PC-9 (cell line): ENCODE measurements around the gene GRIK3. TPM values are rescaled to one million over a fixed set of nuclear protein-coding genes. Genes with fewer than 3 reads are reported as not detected.

Experiments
- BruUV-seq: library from RNA; stranded (reverse); fragments of 400-500 nt; replicated peaks from 2 replicates; lab custom pipeline; 2021; lab: Mats Ljungman, UMichigan
- CTCF ChIA-PET: fragments of 300-600 bp; sonication (Branson Sonifier 250); formaldehyde crosslinking; loops from one replicate; lab custom pipeline; 2022; ENCODE audit warnings: antibody characterized with exemption; lab: Charles Lee
- POLR2A ChIA-PET: fragments of 300-600 bp; sonication (Branson Sonifier 250); formaldehyde crosslinking; loops from one replicate; lab custom pipeline; 2022; ENCODE audit warnings: antibody characterized with exemption; ENCODE audit not compliant: unreplicated experiment; lab: Charles Lee
- DNase-seq, 2 experiments: peaks; one replicate each; pipeline versions ENCODE4 v3.0.0 to v3.0.0-alpha.2; 2015 to 2022; ENCODE audit warnings: mixed read lengths in 1 of 2
- H2AFZ ChIP-seq: fragments of 200-600 bp; sonication (generic); 2 replicates; pipeline ENCODE4 v1.8.1; 2017; ENCODE audit warnings: antibody characterized with exemption
- H3F3A ChIP-seq: fragments of 200-600 bp; sonication (generic); 2 replicates; pipeline ENCODE4 v1.8.1; 2017; ENCODE audit warnings: antibody characterized with exemption, mild to moderate bottlenecking, low read depth; ENCODE audit not compliant: insufficient read depth
- H3K27ac ChIP-seq: fragments of 200-600 bp; sonication (generic); 2 replicates; pipeline ENCODE4 v1.6.1; 2016; ENCODE audit warnings: mixed run types
- H3K27me3 ChIP-seq: fragments of 200-600 bp; sonication (generic); 2 replicates; pipeline ENCODE4 v1.6.1; 2016; ENCODE audit warnings: low read depth, mixed run types; ENCODE audit not compliant: insufficient read depth
- H3K36me3 ChIP-seq: fragments of 200-600 bp; sonication (generic); 2 replicates; pipeline ENCODE4 v1.6.1; 2016; ENCODE audit warnings: low read depth, mixed run types
- H3K4me1 ChIP-seq: fragments of 200-600 bp; sonication (generic); replicated peaks from 2 replicates; pipeline ENCODE4 v1.6.1; 2016; ENCODE audit warnings: mixed run types; ENCODE audit not compliant: insufficient read depth
- H3K4me2 ChIP-seq: fragments of 200-600 bp; sonication (generic); 2 replicates; pipeline ENCODE4 v1.6.1; 2017; ENCODE audit warnings: mixed run types
- H3K4me3 ChIP-seq: fragments of 200-600 bp; sonication (generic); 2 replicates; pipeline ENCODE4 v1.6.1; 2016; ENCODE audit warnings: mixed run types
- H3K79me2 ChIP-seq: fragments of 200-600 bp; sonication (generic); 2 replicates; pipeline ENCODE4 v1.6.1; 2017; ENCODE audit warnings: low read depth, mixed run types
- H3K9me2 ChIP-seq: fragments of 200-600 bp; sonication (generic); 2 replicates; pipeline ENCODE4 v1.8.1; 2017; ENCODE audit warnings: mild to moderate bottlenecking; ENCODE audit not compliant: insufficient read depth
- H3K9me3 ChIP-seq: fragments of 200-600 bp; sonication (generic); 2 replicates; pipeline ENCODE4 v1.8.1; 2016; ENCODE audit warnings: low read depth; ENCODE audit not compliant: insufficient read depth
- H4K20me1 ChIP-seq: fragments of 200-600 bp; sonication (generic); 2 replicates; pipeline ENCODE4 v1.8.1; 2017; ENCODE audit not compliant: insufficient read depth
- EZH2 ChIP-seq: fragments of 200-600 bp; sonication (generic); IDR thresholded peaks from 2 replicates; pipeline ENCODE4 v1.8.0; 2017; ENCODE audit warnings: antibody characterized with exemption, low read depth
- intact Hi-C: fragments of 100-400 bp; cut with micrococcal nuclease; formaldehyde crosslinking; loops from one replicate; pipeline ENCODE4 v1.10.0; 2022; ENCODE audit not compliant: unreplicated experiment
- total RNA-seq: library from RNA; stranded (reverse); gene quantifications from 2 replicates; pipeline ENCODE4 v1.2.3, GENCODE V29; 2021
- TF ChIP-seq, protein P1 (sequence below): fragments of 200-600 bp; sonication (generic); conservative IDR thresholded peaks from 2 replicates; pipeline ENCODE4 v1.6.1; 2017; ENCODE audit warnings: mixed run types, antibody characterized with exemption, mild to moderate bottlenecking, moderate library complexity

GRIK3 gene
- total RNA-seq, 1 experiment from 2014 or later, result not detected

DNA sequence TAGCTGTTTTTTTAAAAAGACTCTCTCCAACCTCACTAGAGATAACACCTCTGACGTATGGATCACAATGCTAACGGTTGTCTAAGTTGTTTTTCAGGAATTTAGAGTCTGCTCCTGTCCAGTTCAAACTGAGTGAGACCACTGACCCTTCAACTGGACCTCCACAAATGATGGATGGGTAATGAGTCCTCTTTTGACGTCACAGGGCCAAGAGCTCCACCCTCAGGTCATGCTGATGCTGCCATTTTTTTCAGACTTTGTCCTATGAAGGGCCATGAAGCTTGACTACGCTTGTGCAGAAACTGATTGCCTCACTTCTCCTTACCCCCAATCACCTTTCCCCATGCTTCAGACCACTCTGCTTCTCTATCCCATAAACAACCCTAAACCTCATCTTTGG lies 16.6 kb downstream of the GRIK3 start:
- no peak overlapping the region for H3K4me3 ChIP-seq
- no peaks in the 10 kb centered on the region for H3F3A ChIP-seq
- CTCF ChIA-PET, result no interaction called here
- H3K79me2 ChIP-seq, result no peaks in the 10 kb centered on the region
- no peaks in the 10 kb centered on the region for H3K9me2 ChIP-seq
- no peaks in the 10 kb centered on the region for H3K36me3 ChIP-seq
- H3K27ac ChIP-seq, result no peak overlapping the region
- intact Hi-C loops, result no loop called here
- no peak overlapping the region for H2AFZ ChIP-seq
- H3K9me3 ChIP-seq, result no peaks in the 10 kb centered on the region
- no peak for TF ChIP-seq EZH2
- TF ChIP-seq, protein P1, sequence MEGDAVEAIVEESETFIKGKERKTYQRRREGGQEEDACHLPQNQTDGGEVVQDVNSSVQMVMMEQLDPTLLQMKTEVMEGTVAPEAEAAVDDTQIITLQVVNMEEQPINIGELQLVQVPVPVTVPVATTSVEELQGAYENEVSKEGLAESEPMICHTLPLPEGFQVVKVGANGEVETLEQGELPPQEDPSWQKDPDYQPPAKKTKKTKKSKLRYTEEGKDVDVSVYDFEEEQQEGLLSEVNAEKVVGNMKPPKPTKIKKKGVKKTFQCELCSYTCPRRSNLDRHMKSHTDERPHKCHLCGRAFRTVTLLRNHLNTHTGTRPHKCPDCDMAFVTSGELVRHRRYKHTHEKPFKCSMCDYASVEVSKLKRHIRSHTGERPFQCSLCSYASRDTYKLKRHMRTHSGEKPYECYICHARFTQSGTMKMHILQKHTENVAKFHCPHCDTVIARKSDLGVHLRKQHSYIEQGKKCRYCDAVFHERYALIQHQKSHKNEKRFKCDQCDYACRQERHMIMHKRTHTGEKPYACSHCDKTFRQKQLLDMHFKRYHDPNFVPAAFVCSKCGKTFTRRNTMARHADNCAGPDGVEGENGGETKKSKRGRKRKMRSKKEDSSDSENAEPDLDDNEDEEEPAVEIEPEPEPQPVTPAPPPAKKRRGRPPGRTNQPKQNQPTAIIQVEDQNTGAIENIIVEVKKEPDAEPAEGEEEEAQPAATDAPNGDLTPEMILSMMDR, result no peak
- H4K20me1 ChIP-seq, result no peaks in the 10 kb centered on the region
- POLR2A ChIA-PET, result no interaction called here
- H3K4me2 ChIP-seq, result no peak overlapping the region
- H3K4me1 ChIP-seq, result no peaks in the 10 kb centered on the region
- no TSS peak for BruUV-seq
- H3K27me3 ChIP-seq, result peaks cover 7% of the 10 kb centered on the region; the same call in 1 of the 2 replicates
- no peak for DNase-seq

DNA sequence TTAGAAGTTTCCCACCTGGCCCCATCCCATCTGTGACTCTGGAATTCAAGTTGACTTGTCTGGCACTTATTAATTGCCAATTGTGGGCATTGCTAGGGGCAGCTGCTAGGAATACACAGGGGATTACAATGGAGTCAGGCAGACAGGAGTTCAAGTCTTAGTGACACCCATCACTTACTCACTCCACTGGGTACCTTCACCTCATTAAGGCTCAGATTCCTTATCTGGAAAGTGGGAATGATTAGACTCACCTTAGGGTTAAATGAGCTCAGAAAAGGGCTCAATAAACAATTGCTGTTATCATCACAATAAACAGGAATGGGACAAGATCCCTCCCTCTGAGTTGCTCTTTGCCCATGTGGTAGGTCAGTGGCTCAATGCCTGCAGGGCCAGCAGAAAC lies 18.2 kb downstream of the GRIK3 start:
- Histone ChIP-seq H3K4me3 (no peak overlapping the region), H3F3A (no peaks in the 10 kb centered on the region), H3K27ac (no peak overlapping the region), H3K9me3 (no peaks in the 10 kb centered on the region), H4K20me1 (no peaks in the 10 kb centered on the region), H3K79me2 (no peaks in the 10 kb centered on the region), H2AFZ (no peak overlapping the region), H3K4me2 (no peak overlapping the region), H3K9me2 (no peaks in the 10 kb centered on the region), H3K4me1 (no peaks in the 10 kb centered on the region), H3K36me3 (no peaks in the 10 kb centered on the region), H3K27me3 (peaks cover 13% of the 10 kb centered on the region; the same call in 1 of the 2 replicates)
- ChIA-PET CTCF (no interaction called here), POLR2A (no interaction called here)
- no TSS peak for BruUV-seq
- TF ChIP-seq, protein P1, result no peak
- no peak for TF ChIP-seq EZH2
- no peak for DNase-seq
- intact Hi-C loops, result no loop called here

DNA sequence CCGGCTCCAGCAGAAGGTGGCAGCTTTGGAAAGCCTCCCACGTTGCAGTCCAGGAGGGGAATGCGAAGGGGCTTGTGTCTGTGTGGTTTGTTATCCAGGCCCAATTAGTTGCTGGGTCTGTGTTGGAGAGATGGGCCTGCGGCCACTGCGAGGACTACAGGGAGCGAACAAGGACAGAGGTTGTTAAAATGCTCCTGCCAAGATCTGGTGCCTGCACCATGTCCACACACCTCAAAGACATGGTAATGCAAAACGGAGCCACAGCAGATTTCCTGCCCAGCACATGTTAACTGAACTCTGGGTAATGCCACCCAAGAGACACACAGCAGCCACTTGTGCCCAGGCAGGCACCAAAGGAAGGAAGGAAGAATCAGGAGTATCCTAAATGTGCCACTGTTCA lies 18.6 kb downstream of the GRIK3 start:
- Histone ChIP-seq H3K9me3 (no peaks in the 10 kb centered on the region), H3K9me2 (no peaks in the 10 kb centered on the region), H3K4me2 (no peak overlapping the region), H4K20me1 (no peaks in the 10 kb centered on the region), H3K4me3 (no peak overlapping the region), H3K27ac (no peak overlapping the region), H3K27me3 (peaks cover 16% of the 10 kb centered on the region; the same call in 1 of the 2 replicates), H3K4me1 (no peaks in the 10 kb centered on the region), H2AFZ (no peak overlapping the region), H3K36me3 (no peaks in the 10 kb centered on the region), H3K79me2 (no peaks in the 10 kb centered on the region), H3F3A (no peaks in the 10 kb centered on the region)
- DNase-seq, result no peak
- BruUV-seq, result no TSS peak
- TF ChIP-seq, protein P1, result no peak
- TF ChIP-seq EZH2, result no peak
- ChIA-PET CTCF (no interaction called here), POLR2A (no interaction called here)
- intact Hi-C loops, result no loop called here
